IPS DF 6.9 (cell line): ENCODE data around the gene C9orf43.
"Not testable (repeated sequence)": the region's sequence is repeated elsewhere in the genome, so short reads cannot be mapped to it uniquely, and the experiment has no call there.

Experiments
- DNase-seq: peaks from one replicate; pipeline ENCODE4 v3.0.0-alpha.2; 2013; ENCODE audit warnings: low read depth, low spot score
- H3K27ac ChIP-seq: one replicate; pipeline ENCODE4 v1.5.1; 2013; ENCODE audit warnings: low read length, control low read depth
- H3K27me3 ChIP-seq: 2 replicates; pipeline ENCODE4 v1.6.1; 2013; ENCODE audit warnings: mild to moderate bottlenecking, low read length; ENCODE audit not compliant: control insufficient read depth, insufficient read depth
- H3K36me3 ChIP-seq: 2 replicates; pipeline ENCODE4 v1.6.1; 2013; ENCODE audit warnings: low read length; ENCODE audit not compliant: control insufficient read depth, insufficient read depth
- H3K4me1 ChIP-seq: 2 replicates; pipeline ENCODE4 v1.6.1; 2013; ENCODE audit warnings: low read length; ENCODE audit not compliant: control insufficient read depth, insufficient read depth
- H3K4me3 ChIP-seq: 2 replicates; pipeline ENCODE4 v1.5.1; 2013; ENCODE audit warnings: mild to moderate bottlenecking, low read length
- H3K9me3 ChIP-seq: 2 replicates; pipeline ENCODE4 v1.6.1; 2013; ENCODE audit warnings: low read length, inconsistent platforms; ENCODE audit not compliant: control insufficient read depth, insufficient read depth
- WGBS: extraction: QIAGEN DNeasy Blood & Tissue Kit; methylation state at CpG from one replicate; pipeline ENCODE4 v1.1.7; 2013; ENCODE audit warnings: mixed read lengths, missing lambda C conversion rate; ENCODE audit not compliant: insufficient read length, insufficient coverage; 5-methylcytosine and 5-hydroxymethylcytosine counted together

The C9orf43 gene, protein sequence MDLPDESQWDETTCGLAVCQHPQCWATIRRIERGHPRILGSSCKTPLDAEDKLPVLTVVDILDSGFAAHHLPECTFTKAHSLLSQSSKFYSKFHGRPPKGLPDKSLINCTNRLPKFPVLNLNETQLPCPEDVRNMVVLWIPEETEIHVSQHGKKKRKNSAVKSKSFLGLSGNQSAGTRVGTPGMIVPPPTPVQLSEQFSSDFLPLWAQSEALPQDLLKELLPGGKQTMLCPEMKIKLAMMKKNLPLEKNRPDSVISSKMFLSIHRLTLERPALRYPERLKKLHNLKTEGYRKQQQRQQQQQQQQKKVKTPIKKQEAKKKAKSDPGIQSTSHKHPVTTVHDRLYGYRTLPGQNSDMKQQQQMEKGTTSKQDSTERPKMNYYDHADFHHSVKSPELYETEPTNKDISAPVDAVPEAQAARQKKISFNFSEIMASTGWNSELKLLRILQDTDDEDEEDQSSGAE

GRCh38 chr9:113410207-113410864 is at the start of gene C9orf43, which contains the start of gene POLE3:
Gene C9orf43 (plus strand): TSS chr9:113410747. CDS start chr9:113413494, 2,747 bp downstream.
Gene POLE3 (minus strand): TSS chr9:113410675. CDS start chr9:113410293, 382 bp downstream.
- H3K4me1 ChIP-seq = peaks cover 4% of the 10 kb centered on the region; the same call in 1 of the 2 replicates
- no peaks in the 10 kb centered on the region for H3K27me3 ChIP-seq
- peak within 1 kb of the TSS; percentile 73 for H3K4me3 ChIP-seq
- peaks cover 6% of the 10 kb centered on the region; the same call in 1 of the 2 replicates for H3K36me3 ChIP-seq
- WGBS = no CpG with 5 or more reads among the region's 61 CpGs
- peak; percentile 85 for DNase-seq
- no peaks in the 10 kb centered on the region for H3K9me3 ChIP-seq
- no peak within 1 kb of the TSS for H3K27ac ChIP-seq

DNA sequence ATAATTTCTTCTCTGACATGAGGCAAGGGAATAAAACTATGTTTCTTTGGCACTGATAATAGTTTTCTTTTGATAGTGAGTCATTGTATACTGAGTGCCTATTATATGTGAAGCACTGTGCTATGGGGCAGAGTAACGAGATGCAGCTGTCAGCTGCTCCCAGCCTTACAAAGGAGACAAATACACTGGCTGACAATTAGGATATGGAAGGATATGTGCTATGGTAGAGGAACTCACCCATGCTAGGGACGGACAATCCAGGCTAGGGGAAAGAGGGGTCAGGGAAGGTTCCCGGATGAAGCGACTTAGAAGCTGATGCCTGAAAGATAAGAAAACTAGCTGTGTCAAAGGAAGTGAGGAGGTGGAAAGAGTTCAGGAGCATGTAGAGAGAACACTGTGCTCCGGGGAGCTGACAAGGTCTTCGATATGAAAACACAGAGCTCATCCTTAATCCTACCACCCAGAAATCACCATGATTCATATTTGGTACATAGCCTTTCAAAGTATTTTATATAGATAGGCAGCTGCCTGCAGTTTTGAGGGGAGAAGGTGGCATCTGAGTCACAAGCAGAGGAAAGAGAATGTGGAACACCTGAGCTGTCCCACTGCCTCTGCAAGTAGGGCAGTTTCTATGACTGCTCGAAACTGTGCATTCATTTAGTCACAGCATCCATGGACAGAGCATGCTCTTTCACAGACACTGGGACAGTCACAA is 49.1 kb upstream of the C9orf43 start:
- no peak for DNase-seq
- Histone ChIP-seq H3K9me3 (no peaks in the 10 kb centered on the region), H3K27me3 (no peaks in the 10 kb centered on the region), H3K4me3 (no peak overlapping the region), H3K4me1 (no peaks in the 10 kb centered on the region), H3K36me3 (no peaks in the 10 kb centered on the region), H3K27ac (no peak overlapping the region)
- WGBS = no CpG with 5 or more reads among the region's 7 CpGs

- no peak for DNase-seq
- Histone ChIP-seq H3K9me3 (no peaks in the 10 kb centered on the region), H3K27ac (no peak overlapping the region), H3K4me1 (no peaks in the 10 kb centered on the region), H3K36me3 (no peaks in the 10 kb centered on the region), H3K27me3 (no peaks in the 10 kb centered on the region), H3K4me3 (no peak overlapping the region)
- no CpG with 5 or more reads among the region's 3 CpGs for WGBS
Measured at GRCh38 chr9:113363336-113363735, 47.2 kb upstream of the C9orf43 start.

DNA sequence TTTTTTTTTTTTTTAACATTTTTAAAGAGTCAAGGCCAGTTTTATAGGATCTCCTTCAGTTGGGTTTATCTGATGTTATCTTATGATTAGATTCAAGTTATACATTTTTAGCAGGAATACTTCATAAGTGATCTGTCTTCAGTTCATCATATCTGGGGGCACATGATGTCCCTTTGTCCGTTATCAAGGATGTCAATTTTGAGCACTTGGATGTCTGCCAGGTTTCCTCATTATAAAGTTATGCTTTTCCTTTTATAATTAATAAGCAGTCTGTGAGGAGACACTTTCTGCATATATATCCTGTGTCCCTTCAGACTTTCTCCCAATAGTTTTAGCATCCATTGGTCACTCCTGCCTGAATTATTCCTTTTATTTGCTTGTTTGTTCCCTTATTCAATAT is 45.6 kb upstream of the C9orf43 start:
- no peaks in the 10 kb centered on the region for H3K27me3 ChIP-seq
- no peaks in the 10 kb centered on the region for H3K9me3 ChIP-seq
- H3K4me3 ChIP-seq = no peak overlapping the region
- no peaks in the 10 kb centered on the region for H3K36me3 ChIP-seq
- H3K4me1 ChIP-seq = no peaks in the 10 kb centered on the region
- no peak for DNase-seq
- WGBS = no CpG with 5 or more reads among the region's 1 CpG
- no peak overlapping the region for H3K27ac ChIP-seq

GRCh38 chr9:113365652-113366051 is 44.9 kb upstream of the C9orf43 start:
- not testable (repeated sequence) for H3K4me3 ChIP-seq, H3K9me3 ChIP-seq, H3K27ac ChIP-seq, DNase-seq, H3K36me3 ChIP-seq, H3K4me1 ChIP-seq, H3K27me3 ChIP-seq
- no CpG with 5 or more reads among the region's 3 CpGs for WGBS

DNA sequence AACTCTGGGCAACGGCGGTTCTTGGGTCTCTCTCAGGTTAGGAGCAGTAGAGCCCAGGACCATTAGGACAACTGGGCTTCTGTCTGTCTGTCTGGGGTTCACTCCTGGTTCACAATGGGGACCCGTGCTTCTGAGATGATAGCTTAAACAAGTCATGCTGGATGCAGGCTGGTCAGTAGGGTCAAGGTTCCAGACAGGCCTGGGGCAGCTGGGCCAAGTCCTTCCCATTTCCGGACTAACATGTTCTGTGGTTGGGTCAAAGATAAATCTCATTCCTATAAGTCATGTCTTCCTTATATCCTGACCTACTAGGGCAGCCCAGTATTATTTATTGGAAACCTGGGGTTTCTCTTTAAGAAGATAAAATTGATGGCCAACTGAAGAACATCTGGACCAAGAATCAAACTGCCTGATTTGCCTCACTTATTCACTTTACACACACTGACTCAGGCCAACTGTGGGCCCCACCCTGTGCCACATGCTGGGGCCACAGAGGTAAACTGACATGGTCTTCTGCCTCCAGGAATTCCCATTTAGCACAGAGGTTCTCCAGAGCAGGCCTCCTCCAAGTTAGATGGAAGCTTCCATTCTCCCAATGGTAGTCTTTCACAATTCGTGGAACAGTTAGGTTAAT is 42.1 kb upstream of the C9orf43 start:
- no CpG with 5 or more reads among the region's 5 CpGs for WGBS
- Histone ChIP-seq H3K9me3 (no peaks in the 10 kb centered on the region), H3K27me3 (no peaks in the 10 kb centered on the region), H3K4me3 (no peak overlapping the region), H3K27ac (no peak overlapping the region), H3K4me1 (no peaks in the 10 kb centered on the region), H3K36me3 (no peaks in the 10 kb centered on the region)
- no peak for DNase-seq

GRCh38 chr9:113368982-113369854 is 41.3 kb upstream of the C9orf43 start:
- H3K27me3 ChIP-seq = no peaks in the 10 kb centered on the region
- no peak overlapping the region for H3K4me3 ChIP-seq
- H3K27ac ChIP-seq = no peak overlapping the region
- H3K9me3 ChIP-seq = no peaks in the 10 kb centered on the region
- H3K4me1 ChIP-seq = no peaks in the 10 kb centered on the region
- H3K36me3 ChIP-seq = peaks cover 7% of the 10 kb centered on the region
- WGBS = no CpG with 5 or more reads among the region's 13 CpGs
- no peak for DNase-seq

GRCh38 chr9:113369855-113370140 is 40.7 kb upstream of the C9orf43 start:
- Histone ChIP-seq H3K9me3 (no peaks in the 10 kb centered on the region), H3K4me1 (no peaks in the 10 kb centered on the region), H3K27me3 (no peaks in the 10 kb centered on the region), H3K4me3 (no peak overlapping the region), H3K36me3 (peaks cover 9% of the 10 kb centered on the region), H3K27ac (no peak overlapping the region)
- WGBS = no CpG with 5 or more reads among the region's 11 CpGs
- no peak for DNase-seq

DNA sequence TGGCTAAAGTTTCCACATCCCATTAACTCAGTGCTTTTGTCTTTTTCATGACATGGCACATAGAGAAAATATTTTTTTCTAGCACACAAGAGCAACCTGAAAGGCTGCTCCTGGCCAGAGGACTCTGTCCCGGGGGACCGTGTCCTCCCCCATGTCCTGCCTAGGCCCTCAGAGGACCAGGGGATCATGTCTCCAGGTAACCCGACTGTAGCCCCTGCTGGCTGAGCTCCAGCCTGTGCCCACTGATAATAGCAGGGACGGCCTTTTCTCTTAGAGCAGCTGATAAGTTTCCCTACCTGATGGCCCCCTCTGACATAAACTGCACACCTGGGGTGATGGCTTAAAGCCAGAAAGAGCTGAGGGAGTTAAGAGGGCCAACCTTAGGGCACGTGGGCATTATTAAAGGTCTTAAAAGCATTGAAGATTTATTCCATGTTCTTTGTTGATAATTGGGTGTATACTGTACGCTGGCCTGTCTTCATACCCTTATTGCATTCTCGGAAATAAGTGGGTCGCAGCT is 39.7 kb upstream of the C9orf43 start:
- no peaks in the 10 kb centered on the region for H3K27me3 ChIP-seq
- no peak for DNase-seq
- no peaks in the 10 kb centered on the region for H3K4me1 ChIP-seq
- no peaks in the 10 kb centered on the region for H3K9me3 ChIP-seq
- H3K36me3 ChIP-seq = peaks cover 9% of the 10 kb centered on the region
- H3K4me3 ChIP-seq = no peak overlapping the region
- WGBS = no CpG with 5 or more reads among the region's 8 CpGs
- no peak overlapping the region for H3K27ac ChIP-seq
